Retinal pigment epithelial cell (primary cell): ENCODE results near the gene IL18R1.

Experiments used
- DNase-seq: peaks from one replicate; pipeline ENCODE4 v3.0.0-alpha.2; 2010; ENCODE audit warnings: low read depth
- H3K4me3 ChIP-seq: 2 replicates; pipeline ENCODE4 v1.5.1; 2011; ENCODE audit warnings: mild to moderate bottlenecking, low read length, control low read depth, moderate library complexity
- CTCF ChIP-seq: conservative IDR thresholded peaks from 2 replicates; pipeline ENCODE4 v1.5.1; 2011; ENCODE audit warnings: low read depth, low read length, control low read depth, inconsistent platforms

The IL18R1 gene, protein sequence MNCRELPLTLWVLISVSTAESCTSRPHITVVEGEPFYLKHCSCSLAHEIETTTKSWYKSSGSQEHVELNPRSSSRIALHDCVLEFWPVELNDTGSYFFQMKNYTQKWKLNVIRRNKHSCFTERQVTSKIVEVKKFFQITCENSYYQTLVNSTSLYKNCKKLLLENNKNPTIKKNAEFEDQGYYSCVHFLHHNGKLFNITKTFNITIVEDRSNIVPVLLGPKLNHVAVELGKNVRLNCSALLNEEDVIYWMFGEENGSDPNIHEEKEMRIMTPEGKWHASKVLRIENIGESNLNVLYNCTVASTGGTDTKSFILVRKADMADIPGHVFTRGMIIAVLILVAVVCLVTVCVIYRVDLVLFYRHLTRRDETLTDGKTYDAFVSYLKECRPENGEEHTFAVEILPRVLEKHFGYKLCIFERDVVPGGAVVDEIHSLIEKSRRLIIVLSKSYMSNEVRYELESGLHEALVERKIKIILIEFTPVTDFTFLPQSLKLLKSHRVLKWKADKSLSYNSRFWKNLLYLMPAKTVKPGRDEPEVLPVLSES

DNA sequence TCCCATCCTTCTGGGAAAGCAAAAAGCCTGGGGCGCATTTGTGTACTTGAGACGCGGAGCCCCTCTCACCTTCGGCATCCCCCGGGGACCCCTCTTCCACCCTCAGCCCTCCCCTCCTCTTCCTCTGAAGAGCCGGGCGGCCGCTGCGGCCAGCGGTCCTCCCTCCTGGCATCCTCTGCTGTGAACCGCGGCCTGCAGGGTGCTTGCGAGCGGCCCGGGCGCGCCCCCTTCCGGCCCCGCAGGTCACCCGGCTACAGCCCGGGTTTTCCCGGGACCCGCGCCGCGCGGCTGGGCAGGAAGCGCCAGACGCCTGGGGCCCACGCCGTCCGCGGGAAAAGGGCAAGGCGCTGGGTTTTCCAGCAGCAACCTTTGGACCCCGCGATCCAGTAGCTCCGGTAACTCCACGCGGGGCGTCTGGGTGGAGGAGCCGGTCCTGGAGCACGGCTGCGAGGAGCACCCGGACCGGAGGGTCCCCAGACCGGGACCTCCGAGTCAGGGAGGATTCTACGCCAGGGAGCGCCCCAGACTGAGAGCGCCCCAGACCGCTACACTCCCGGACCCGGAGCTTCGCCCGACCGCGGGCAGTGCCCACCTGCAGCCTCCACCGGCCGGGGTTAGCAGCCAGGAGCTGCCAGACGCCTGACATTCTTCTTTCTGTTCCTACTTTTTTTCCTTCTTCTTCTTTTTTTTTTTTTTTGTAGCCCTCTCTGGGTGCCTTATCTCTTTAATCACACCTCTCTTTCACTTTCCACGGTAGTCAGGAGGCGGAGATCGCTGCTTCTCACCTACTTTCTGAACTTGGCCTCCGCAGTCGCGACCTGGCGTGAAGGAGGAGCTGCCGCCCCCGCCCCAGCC, at the start of gene IL18R1:
TSS of gene IL18R1 (plus strand) at position 271 of the 855 bp plus-strand sequence. CDS start 6,865 bp downstream, outside the sequence.
- TF ChIP-seq CTCF, result peak; percentile 64
- DNase-seq, result peak; percentile 6
- H3K4me3 ChIP-seq, result peak within 1 kb of the TSS; percentile 59

DNA sequence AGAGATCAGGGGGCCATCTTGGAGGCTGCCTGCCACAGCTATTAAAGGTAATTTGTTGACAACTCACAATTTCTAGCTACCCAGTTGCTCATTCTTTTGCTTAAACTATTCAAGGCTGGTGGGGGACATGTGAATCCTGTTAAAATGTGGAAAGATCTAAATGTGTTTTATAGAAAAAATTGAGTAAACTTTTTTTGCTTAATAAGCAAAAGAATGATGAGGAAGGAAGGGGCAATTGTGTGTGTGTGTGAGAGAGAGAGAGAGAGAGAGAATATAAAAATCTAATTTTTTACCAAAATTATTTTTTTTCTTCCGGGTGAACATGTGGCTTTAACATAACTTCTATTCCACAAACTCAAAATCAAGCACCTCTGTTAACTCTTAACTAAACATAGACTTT, 49.5 kb upstream of the IL18R1 start:
- no peak for TF ChIP-seq CTCF

DNA sequence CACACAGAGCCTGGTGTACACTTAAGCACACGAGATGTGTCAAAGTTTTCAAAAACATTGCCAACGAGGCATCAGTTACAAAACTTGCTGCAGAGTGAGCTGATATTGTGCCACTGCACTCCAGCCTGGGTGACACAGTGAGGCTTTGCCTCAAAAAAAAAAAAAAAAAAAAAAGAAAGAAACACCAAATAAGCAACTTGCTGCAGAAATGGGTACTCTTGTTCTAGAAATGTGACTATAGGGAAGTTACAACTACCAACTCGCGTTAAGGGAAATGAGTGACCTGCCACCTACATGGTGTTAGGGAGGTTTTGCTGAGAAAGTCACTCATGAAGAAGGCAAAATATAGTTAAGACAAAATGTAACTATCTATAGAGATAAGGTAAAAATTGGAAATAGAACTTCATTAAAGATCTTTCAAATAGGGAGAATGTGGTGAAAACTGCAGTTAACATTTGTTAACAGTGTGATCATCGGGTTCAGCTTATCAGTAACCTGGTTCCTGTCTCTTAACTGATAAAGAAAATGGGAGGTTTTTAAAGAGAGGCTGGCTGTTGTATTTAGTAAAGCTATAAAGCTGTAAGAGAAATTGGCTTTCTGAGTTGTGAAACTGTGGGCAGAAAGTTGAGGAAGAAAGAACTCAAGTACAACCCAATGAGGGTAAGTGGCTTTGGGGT, 44.5 kb upstream of the IL18R1 start, which contains the start of gene IL1RL1:
TSS of gene IL1RL1 (plus strand) at position 600 of the 677 bp plus-strand sequence. CDS start 26,702 bp downstream, outside the sequence.
- TF ChIP-seq CTCF, result no peak
- no peak for DNase-seq
- no peak within 1 kb of the TSS for H3K4me3 ChIP-seq

More for the DNA sequence above, 49.5 kb upstream of the IL18R1 start:
- no peak overlapping the region for H3K4me3 ChIP-seq
- DNase-seq, result no peak

GRCh38 chr2:102313025-102313424, 42.6 kb upstream of the IL18R1 start:
- no peak overlapping the region for H3K4me3 ChIP-seq
- TF ChIP-seq CTCF, result no peak
- DNase-seq, result no peak

DNA sequence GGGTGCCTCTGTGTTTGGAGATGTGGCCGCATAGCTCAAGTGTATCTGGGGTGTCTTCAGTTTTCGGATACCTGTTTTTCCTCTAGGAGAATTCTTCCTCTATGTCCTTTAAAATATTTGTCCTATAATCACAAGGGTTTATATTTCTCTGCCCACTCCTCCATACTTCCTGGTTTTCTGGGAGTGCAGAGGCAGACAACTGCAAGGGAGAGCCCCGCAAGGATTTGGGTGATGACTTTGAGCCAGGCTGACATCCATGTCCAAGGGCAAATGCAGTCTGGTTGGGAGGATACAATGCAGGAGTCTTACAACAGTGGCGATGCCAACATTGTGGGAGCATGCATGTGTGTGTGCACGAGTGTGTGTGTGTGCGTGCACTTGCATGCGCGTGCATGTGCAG, 42.1 kb upstream of the IL18R1 start:
- DNase-seq, result no peak
- no peak for TF ChIP-seq CTCF
- H3K4me3 ChIP-seq, result no peak overlapping the region

GRCh38 chr2:102313950-102314349, 41.6 kb upstream of the IL18R1 start:
- H3K4me3 ChIP-seq, result no peak overlapping the region
- no peak for DNase-seq
- TF ChIP-seq CTCF, result no peak
